ENCODE data around the gene ATXN3L. TPM values are rescaled to one million over a fixed set of nuclear protein-coding genes. Genes with fewer than 3 reads are reported as not detected.

Gene ATXN3L
- total and polyA plus RNA-seq, 2 experiments from 2014 or later = not detected

DNA sequence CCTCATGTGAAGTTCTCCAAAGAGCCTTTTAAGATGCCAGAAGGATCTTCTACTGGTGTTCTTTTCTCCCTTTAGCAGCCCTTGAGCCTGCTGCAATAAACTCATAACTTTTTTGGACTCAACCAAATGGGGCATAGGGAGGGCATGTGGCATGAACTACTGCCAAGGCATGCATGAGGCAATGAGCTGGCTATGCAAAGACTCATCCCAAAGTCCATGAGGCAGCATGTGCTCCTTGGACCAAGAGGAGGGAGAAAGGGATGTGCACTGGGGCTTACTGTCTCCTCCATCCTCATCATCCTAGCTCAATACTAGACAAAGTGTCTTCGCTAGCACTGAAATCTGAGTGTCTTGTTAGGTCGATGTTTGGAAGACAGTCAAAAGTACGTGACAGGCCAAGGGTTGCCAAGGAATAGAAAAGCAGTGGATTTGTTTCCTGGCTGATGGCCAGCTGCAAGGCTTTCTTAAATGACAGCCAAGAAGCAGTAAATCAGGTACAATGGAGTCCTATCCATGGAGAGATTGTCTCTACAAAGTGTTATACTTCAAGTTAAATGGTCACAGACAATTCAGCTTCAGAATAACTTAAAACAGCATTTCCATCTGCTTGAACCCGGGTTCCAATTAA, 44.5 kb upstream of the ATXN3L start:
- DNase-seq (ENCODE audit: low spot score) = no peak
- H3F3A ChIP-seq (replicated peaks; ENCODE audit: low read depth) = no peaks in the 10 kb centered on the region
- Mint-ChIP-seq H3K27me3 (ENCODE audit: insufficient read depth, low read depth, poor library complexity) (peaks cover 1% of the 10 kb centered on the region), H3K4me3 (no peak overlapping the region), H3K9me3 (no peaks in the 10 kb centered on the region; the same call in 2 of the 3 replicates), H3K4me1 (peaks cover 15% of the 10 kb centered on the region; the same call in 2 of the 3 replicates), H3K27ac (no peak overlapping the region), H3K36me3 (ENCODE audit: low read depth) (no peaks in the 10 kb centered on the region)
- no peak overlapping the region for H3K4me2 ChIP-seq
- no peak overlapping the region for H2AFZ ChIP-seq
- no peaks in the 10 kb centered on the region for H4K20me1 ChIP-seq (replicated peaks; ENCODE audit: insufficient read depth)
- H3K9me2 ChIP-seq (ENCODE audit: insufficient read depth) = no peaks in the 10 kb centered on the region
- no peak overlapping the region for H3K27ac ChIP-seq (ENCODE audit: low read depth)
- peaks cover 16% of the 10 kb centered on the region for H3K4me1 ChIP-seq (ENCODE audit: insufficient read depth)
- H3K36me3 ChIP-seq (ENCODE audit: insufficient read depth) = no peaks in the 10 kb centered on the region
- no peak for TF ChIP-seq POLR2AphosphoS5 (IDR thresholded peaks at IDR 0.05; ENCODE audit: low read depth)
- TF ChIP-seq, protein P1, sequence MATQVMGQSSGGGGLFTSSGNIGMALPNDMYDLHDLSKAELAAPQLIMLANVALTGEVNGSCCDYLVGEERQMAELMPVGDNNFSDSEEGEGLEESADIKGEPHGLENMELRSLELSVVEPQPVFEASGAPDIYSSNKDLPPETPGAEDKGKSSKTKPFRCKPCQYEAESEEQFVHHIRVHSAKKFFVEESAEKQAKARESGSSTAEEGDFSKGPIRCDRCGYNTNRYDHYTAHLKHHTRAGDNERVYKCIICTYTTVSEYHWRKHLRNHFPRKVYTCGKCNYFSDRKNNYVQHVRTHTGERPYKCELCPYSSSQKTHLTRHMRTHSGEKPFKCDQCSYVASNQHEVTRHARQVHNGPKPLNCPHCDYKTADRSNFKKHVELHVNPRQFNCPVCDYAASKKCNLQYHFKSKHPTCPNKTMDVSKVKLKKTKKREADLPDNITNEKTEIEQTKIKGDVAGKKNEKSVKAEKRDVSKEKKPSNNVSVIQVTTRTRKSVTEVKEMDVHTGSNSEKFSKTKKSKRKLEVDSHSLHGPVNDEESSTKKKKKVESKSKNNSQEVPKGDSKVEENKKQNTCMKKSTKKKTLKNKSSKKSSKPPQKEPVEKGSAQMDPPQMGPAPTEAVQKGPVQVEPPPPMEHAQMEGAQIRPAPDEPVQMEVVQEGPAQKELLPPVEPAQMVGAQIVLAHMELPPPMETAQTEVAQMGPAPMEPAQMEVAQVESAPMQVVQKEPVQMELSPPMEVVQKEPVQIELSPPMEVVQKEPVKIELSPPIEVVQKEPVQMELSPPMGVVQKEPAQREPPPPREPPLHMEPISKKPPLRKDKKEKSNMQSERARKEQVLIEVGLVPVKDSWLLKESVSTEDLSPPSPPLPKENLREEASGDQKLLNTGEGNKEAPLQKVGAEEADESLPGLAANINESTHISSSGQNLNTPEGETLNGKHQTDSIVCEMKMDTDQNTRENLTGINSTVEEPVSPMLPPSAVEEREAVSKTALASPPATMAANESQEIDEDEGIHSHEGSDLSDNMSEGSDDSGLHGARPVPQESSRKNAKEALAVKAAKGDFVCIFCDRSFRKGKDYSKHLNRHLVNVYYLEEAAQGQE (IDR thresholded peaks at IDR 0.05; ENCODE audit: unreplicated experiment) = no peak
- TF ChIP-seq CREB1 (CRISPR knock-in tag; IDR thresholded peaks at IDR 0.05; ENCODE audit: low read depth) = no peak
- TF ChIP-seq, protein P2, sequence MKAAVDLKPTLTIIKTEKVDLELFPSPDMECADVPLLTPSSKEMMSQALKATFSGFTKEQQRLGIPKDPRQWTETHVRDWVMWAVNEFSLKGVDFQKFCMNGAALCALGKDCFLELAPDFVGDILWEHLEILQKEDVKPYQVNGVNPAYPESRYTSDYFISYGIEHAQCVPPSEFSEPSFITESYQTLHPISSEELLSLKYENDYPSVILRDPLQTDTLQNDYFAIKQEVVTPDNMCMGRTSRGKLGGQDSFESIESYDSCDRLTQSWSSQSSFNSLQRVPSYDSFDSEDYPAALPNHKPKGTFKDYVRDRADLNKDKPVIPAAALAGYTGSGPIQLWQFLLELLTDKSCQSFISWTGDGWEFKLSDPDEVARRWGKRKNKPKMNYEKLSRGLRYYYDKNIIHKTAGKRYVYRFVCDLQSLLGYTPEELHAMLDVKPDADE (IDR thresholded peaks at IDR 0.05) = no peak
- TF ChIP-seq ZNF114 (CRISPR knock-in tag; IDR thresholded peaks at IDR 0.05) = no peak
- no peak for TF ChIP-seq NANOG (IDR thresholded peaks at IDR 0.05; ENCODE audit: borderline replicate concordance)
- TF ChIP-seq, protein P3, sequence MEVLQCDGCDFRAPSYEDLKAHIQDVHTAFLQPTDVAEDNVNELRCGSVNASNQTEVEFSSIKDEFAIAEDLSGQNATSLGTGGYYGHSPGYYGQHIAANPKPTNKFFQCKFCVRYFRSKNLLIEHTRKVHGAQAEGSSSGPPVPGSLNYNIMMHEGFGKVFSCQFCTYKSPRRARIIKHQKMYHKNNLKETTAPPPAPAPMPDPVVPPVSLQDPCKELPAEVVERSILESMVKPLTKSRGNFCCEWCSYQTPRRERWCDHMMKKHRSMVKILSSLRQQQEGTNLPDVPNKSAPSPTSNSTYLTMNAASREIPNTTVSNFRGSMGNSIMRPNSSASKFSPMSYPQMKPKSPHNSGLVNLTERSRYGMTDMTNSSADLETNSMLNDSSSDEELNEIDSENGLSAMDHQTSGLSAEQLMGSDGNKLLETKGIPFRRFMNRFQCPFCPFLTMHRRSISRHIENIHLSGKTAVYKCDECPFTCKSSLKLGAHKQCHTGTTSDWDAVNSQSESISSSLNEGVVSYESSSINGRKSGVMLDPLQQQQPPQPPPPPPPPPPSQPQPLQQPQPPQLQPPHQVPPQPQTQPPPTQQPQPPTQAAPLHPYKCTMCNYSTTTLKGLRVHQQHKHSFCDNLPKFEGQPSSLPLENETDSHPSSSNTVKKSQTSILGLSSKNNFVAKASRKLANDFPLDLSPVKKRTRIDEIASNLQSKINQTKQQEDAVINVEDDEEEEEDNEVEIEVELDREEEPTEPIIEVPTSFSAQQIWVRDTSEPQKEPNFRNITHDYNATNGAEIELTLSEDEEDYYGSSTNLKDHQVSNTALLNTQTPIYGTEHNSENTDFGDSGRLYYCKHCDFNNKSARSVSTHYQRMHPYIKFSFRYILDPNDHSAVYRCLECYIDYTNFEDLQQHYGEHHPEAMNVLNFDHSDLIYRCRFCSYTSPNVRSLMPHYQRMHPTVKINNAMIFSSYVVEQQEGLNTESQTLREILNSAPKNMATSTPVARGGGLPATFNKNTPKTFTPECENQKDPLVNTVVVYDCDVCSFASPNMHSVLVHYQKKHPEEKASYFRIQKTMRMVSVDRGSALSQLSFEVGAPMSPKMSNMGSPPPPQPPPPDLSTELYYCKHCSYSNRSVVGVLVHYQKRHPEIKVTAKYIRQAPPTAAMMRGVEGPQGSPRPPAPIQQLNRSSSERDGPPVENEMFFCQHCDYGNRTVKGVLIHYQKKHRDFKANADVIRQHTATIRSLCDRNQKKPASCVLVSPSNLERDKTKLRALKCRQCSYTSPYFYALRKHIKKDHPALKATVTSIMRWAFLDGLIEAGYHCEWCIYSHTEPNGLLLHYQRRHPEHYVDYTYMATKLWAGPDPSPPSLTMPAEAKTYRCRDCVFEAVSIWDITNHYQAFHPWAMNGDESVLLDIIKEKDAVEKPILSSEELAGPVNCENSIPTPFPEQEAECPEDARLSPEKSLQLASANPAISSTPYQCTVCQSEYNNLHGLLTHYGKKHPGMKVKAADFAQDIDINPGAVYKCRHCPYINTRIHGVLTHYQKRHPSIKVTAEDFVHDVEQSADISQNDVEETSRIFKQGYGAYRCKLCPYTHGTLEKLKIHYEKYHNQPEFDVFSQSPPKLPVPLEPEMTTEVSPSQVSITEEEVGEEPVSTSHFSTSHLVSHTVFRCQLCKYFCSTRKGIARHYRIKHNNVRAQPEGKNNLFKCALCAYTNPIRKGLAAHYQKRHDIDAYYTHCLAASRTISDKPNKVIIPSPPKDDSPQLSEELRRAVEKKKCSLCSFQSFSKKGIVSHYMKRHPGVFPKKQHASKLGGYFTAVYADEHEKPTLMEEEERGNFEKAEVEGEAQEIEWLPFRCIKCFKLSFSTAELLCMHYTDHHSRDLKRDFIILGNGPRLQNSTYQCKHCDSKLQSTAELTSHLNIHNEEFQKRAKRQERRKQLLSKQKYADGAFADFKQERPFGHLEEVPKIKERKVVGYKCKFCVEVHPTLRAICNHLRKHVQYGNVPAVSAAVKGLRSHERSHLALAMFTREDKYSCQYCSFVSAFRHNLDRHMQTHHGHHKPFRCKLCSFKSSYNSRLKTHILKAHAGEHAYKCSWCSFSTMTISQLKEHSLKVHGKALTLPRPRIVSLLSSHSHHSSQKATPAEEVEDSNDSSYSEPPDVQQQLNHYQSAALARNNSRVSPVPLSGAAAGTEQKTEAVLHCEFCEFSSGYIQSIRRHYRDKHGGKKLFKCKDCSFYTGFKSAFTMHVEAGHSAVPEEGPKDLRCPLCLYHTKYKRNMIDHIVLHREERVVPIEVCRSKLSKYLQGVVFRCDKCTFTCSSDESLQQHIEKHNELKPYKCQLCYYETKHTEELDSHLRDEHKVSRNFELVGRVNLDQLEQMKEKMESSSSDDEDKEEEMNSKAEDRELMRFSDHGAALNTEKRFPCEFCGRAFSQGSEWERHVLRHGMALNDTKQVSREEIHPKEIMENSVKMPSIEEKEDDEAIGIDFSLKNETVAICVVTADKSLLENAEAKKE (CRISPR knock-in tag; IDR thresholded peaks at IDR 0.05) = no peak
- no peak for TF ChIP-seq STAT1 (IDR thresholded peaks at IDR 0.05; ENCODE audit: unreplicated experiment)
- no peak for TF ChIP-seq EZH2 (IDR thresholded peaks at IDR 0.05; ENCODE audit: low read depth, unreplicated experiment)
- TF ChIP-seq JUNB (IDR thresholded peaks at IDR 0.05; ENCODE audit: unreplicated experiment) = no peak
- no peak for TF ChIP-seq ZNF331 (CRISPR knock-in tag; IDR thresholded peaks at IDR 0.05; ENCODE audit: low read depth)
- TF ChIP-seq, protein P4, sequence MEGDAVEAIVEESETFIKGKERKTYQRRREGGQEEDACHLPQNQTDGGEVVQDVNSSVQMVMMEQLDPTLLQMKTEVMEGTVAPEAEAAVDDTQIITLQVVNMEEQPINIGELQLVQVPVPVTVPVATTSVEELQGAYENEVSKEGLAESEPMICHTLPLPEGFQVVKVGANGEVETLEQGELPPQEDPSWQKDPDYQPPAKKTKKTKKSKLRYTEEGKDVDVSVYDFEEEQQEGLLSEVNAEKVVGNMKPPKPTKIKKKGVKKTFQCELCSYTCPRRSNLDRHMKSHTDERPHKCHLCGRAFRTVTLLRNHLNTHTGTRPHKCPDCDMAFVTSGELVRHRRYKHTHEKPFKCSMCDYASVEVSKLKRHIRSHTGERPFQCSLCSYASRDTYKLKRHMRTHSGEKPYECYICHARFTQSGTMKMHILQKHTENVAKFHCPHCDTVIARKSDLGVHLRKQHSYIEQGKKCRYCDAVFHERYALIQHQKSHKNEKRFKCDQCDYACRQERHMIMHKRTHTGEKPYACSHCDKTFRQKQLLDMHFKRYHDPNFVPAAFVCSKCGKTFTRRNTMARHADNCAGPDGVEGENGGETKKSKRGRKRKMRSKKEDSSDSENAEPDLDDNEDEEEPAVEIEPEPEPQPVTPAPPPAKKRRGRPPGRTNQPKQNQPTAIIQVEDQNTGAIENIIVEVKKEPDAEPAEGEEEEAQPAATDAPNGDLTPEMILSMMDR (conservative IDR thresholded peaks at IDR 0.05; ENCODE audit: low read depth in 2 of 2) = no peak
- no peak for TF ChIP-seq EZH2phosphoT487 (IDR thresholded peaks at IDR 0.05; ENCODE audit: unreplicated experiment)
- H3K79me2 ChIP-seq (replicated peaks; ENCODE audit: insufficient read depth) = no peaks in the 10 kb centered on the region
- no peak overlapping the region for H3K4me3 ChIP-seq
- no peaks in the 10 kb centered on the region for H3K27me3 ChIP-seq (ENCODE audit: insufficient read depth)
- no peak for ATAC-seq
